ENCODE measurements around the gene SLC3A2.
A peak's percentile ranks its signal among the peaks of the same experiment; 100 is the strongest.
"Not testable (repeated sequence)": the region's sequence is repeated elsewhere in the genome, so short reads cannot be mapped to it uniquely, and the experiment has no call there.

Gene SLC3A2

DNA sequence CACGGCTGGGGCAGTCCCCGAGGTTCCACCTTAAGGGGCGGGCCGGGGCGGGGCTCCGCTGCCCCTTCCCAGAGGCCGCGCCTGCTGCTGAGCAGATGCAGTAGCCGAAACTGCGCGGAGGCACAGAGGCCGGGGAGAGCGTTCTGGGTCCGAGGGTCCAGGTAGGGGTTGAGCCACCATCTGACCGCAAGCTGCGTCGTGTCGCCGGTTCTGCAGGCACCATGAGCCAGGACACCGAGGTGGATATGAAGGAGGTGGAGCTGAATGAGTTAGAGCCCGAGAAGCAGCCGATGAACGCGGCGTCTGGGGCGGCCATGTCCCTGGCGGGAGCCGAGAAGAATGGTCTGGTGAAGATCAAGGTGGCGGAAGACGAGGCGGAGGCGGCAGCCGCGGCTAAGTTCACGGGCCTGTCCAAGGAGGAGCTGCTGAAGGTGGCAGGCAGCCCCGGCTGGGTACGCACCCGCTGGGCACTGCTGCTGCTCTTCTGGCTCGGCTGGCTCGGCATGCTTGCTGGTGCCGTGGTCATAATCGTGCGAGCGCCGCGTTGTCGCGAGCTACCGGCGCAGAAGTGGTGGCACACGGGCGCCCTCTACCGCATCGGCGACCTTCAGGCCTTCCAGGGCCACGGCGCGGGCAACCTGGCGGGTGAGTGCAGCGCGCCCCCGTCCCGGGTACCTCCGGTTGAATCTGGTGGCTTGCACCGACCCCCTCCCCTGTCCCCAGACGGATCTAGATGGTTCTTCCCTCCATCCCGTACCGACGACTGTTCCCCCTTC, at the start of gene SLC3A2:
SLC3A2 (plus strand) TSS at position 94 of the 776 bp plus-strand sequence; CDS start at position 222, 128 bp downstream.
- DNase-seq, result peak; percentile 96

DNA sequence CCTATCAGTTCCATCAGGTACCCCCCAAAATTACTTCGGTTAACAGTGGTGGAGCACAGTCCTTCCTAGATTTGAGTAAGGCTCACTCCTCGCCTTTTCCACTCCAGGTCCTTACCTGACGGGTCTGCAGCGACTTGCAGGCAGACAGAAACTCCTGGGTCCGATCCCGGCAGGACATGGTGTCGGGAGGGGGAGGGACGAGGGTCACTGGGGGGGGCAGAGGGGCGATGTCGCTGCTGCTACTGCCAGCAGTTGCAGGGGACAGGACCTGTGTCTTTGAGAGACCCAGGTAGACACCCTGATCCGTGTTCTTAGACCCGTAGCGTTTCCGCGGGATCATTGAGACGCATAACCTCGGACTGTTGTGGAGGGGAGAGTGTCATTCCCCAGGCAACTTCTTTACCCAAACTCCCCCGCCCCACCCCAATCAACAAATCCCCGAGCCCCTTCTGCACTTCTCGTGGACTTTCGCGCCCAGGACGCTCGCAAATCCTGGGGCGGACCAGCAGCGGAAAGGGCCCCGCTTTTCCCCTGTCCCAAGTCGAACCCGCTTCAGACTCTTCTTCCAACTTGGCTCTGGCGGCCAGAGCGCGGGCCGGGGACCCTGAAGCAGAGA, 49.7 kb upstream of the SLC3A2 start:
- DNase-seq, result no peak

DNA sequence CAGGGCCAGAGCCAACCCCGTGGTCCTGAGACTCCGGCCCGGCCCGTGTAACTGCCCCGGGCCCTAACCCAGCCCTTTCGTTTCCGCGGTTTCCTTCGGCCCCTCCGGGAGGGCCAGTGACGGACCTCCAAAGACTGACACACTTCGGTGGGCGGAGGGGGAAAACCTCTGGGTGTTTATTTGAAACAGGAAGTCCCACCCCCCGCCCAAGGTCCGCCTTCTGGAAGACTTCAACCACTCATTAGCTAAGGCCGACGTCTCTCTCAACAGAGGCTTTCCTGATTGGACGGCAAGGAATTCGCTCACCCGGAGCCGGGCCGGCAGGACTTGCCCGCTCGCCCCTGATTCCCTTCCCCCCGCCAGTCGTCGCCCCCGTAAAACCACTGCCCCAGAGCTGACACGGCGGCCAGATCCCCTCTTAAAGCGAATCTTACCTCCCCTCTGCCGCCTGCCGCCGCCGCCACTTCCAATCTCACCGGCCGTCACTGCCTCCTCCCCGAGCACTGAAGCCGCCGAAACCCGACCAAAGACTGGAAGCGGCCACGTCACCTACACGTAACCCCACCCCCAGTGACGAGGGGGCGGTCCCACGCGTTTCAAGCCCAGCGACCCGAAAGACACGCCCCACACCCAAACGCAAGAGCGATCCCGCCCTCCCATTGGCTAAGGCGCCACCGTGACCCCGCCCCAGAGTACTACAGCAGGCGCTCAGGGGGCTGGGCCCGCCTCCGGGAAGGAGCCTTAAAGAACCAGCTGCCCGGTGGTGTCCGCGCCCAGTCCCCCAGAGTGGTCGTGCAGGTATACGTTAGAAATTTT, 49.0 kb upstream of the SLC3A2 start, which contains the start of gene STX5:
STX5 (minus strand) TSS at position 532 of the 816 bp plus-strand sequence. CDS start 808 bp downstream, outside the sequence.
- DNase-seq, result peak; percentile 100

DNA sequence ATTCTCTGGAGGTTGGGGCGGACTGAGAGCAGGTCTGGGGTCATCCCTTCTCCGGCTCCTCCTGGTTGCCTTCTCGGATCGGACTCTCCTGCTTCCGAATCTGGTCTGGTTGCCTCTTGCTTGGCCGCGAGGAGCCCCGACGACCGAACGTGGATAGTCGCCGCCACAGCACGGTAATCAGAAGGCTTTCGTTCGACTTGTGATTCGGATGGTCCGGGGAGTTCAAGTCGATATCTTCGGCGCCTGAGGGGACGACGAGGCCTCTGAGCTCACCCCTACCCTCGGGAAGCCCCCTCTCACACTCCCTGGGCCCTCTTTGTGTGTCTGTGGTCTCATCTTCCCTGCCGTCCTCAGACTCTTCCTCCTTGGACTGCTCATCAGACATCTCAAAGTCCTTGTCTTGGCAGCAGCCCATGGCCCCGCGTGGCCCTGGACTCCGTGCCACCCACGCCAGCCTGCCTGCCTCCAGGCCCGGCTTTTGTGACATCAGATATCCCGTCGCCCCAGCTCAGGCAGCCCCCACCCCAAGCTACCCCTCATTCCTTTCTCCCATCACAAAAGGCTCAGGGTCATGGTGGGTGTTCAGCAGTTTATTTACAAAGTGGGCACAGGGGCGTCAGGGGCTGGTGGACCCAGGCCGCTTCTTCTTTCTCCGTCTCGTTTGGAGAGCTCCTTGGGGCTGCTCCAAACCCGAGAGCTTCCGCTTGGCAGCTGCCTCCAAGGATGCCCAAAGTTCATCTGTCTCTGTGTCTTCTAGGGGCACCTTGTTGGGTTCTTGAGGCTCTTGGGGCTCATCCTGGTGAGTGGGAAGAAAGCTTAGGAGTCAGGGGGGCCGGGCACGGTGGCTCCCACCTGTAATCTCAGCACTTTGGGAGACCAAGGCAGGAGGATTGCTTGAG, 48.1 kb upstream of the SLC3A2 start, which contains the start of gene TEX54:
TEX54 (minus strand) TSS at position 506 of the 899 bp plus-strand sequence.
- DNase-seq, result peak; percentile 66

DNA sequence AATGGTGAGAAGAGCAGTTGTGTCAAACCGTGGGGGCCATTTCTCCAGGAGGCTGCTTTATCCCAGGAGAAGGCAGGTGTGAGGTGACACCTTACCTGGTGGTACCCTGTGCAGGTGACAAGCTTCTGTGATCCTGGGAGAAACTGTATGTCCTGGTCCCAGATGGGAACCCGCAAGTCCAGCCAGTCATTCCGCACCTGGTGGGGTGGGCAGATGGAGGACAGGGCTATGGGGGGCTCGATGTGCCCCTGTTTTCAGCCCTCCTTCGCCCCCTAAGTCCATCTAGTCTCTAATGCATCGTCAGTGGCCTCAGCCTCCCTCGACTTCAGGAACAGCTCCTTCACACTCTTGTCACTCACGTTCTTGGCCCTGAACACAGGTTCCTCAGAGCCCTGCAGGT, 45.4 kb upstream of the SLC3A2 start:
- DNase-seq, result no peak

DNA sequence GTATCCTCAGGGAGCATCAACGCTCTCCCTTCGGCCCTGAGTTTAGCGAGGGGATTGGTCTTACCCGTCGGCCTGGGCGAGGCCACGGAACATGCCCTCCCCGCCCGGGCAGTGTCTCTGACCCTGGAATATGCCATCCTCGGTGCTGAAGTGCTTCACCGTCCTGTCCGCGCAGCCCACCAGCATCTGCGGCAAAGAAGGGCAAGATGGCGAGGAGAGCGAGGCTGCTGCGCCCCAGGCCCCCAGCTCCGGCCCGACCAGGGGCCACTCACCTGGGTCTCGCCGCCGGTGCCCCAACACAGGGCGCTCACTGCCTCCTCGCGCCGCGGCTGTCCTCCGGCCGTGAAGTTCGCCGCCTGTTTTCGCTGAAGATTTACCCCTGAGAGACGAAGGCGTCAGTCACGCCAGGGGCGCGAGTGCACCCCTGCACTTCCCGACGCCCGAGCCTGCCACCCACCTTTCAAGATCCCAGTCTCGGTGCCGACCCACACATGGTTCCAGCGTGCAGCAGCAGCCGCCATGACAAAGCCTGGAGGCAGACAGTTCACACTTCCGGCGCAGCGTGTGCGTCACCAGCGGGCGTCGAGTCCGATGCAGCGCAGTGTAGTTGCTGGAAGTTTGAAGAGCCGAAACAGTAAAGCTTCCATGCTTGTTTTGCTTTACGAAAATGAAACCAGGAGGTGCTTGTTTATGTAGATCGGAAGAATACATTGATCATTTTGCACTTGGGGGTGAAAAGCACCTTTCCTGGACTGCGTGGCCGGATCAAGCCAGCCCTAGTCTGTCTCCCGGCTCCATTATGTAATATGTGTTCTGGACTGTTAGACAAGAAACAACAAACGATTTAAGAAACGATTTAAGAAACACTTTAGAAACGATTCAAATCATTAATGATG, 41.4 kb upstream of the SLC3A2 start, which contains the start of gene WDR74:
WDR74 (minus strand) TSS at position 541 of the 896 bp plus-strand sequence; CDS start at position 521, 20 bp downstream.
- peak; percentile 97 for DNase-seq

DNA sequence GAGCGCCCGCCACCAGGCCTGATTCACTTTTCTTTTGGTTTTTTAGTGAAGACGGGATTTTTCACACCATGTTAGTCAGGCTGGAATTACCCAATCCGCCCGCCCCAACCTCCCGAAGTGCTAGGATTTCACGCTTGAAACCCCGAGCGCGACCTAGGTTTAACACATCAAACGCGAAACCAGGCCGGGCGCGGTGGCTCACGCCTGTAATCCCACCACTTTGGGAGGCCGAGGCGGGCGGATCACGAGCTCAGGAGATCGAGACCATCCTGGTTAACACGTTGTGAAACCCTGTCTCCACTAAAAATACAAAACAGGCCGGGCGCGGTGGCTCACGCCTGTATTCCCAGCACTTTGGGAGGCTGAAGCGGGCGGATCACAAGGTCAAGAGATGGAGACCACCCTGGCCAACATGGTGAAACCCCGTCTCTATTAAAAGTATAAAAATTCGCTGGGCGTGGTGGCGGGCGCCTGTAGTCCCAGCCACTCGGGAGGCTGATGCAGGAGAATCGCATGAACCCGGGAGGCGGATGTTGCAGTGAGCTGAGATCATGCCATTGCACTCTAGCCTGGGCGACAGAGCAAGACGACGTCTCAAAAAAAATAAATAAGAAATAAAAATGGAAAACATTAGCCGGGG, 39.9 kb upstream of the SLC3A2 start:
- peak; percentile 93 for DNase-seq

DNA sequence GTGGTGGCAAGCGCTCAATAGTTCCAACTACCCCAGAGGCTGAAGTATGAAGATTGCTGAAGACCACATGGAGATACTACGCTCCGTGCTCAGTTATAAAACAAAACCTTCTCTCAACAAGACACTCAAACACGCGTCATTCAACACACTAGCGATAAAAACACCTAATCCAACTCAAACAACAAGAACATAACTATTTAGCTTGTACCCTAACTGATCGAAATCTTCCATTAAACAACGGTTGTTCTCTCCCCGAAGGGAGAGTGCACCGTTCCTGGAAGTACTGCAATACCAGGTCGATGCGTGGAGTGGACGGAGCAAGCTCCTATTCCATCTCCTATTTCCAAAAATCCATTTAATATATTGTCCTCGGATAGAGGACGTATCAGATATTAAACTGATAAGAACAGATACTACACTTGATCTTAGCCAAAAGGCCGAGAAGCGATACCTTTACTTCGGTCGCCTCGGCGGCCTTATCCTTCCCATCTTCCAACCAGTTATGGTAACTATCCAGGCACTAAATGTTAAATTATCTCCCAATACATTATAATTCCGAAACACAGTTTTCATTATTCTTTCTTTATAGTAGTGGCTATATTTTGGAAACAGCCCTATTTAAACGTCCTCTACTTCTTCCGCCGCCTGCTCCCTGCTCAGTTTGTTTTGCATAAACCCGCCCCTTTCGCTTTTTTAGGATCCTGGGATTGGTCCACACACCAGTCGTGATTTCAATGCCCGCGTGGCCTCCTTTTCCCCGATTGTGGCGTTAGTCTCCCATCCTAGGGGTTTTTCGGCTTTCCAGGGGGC, 39.1 kb upstream of the SLC3A2 start:
- peak; percentile 93 for DNase-seq

DNA sequence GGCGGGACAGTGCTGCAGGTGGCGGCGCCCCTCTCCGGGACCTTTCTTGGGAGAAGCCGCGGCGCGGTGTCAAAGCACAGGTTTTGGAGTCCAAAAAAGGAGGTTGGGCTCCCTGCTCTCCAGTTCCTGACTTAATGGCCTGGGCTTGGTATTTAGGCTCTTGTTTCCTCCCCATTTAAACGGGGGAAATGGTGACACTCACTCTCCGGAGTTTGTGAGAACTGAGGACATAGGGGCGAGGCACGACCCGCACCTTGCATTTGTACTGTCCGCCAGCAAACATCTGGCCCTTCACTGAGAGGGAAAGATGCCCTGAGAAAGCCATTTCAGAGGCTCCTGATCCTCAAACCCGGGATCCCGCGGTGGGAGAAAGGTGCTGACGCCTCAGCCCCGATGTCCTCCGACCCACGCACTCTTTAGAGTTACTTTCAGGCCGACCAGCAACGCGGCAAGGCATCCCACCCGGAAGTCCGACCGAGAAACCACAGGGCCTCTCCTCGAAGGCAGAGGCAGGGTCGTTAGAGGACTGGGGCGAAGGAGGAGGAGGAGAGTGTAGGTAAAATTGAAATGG, 38.4 kb upstream of the SLC3A2 start:
- peak; percentile 76 for DNase-seq

DNA sequence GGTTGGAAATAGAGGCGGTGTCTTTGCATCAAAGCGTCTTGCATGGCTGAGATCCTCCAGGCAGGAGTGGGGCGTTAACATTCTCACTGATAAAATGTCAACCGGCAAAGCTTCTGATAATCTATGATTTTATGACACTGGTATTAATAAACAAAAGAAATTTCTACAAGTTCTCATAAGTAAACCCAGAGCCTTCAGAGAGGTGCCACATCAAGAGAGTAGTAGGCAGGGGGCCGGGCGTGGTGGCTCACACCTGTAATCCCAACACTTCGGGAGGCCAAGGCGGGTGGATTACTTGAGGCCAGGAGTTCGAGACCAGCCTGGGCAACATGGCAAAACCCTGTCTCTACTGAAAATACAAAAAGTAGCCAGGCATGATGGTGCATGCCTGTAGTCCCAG, 37.8 kb upstream of the SLC3A2 start:
- not testable (repeated sequence) for DNase-seq

DNA sequence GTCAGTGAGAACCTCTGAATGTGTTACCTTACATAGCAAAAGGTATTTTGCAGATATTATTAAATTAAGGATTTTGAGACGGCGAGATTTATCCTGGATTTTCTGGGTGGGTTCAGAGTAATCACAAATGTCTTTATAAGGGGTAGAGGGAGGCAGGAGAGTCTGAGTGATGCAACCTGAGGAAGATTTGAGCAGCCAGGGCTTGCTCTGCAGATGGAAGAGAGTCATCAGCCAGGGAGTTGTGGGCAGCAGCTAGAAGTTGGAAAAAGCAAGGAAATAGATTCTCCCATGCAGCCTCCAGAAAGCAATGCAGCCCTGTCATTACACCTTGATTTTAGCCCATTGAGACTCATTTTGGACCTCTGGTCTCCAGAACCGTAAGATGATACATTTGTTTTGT, 37.2 kb upstream of the SLC3A2 start:
- no peak for DNase-seq

DNA sequence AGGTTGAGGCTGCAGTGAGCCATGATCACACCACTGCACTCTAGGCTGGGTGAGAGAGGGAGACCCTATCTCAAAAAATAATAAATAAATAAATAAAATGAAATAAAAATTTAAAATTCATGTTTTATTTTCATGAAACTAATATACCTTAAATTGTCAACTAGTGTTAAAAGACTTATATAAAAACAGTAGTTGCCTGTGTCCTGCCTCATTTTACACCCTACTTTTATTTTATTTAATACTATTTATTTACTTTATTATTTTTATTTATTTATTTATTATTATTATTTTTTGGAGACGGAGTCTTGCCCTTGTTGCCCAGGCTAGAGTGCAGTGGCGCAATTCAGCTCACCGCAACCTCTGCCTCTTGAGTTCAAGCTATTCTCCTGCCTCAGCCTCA, 36.5 kb upstream of the SLC3A2 start:
- DNase-seq, result no peak

DNA sequence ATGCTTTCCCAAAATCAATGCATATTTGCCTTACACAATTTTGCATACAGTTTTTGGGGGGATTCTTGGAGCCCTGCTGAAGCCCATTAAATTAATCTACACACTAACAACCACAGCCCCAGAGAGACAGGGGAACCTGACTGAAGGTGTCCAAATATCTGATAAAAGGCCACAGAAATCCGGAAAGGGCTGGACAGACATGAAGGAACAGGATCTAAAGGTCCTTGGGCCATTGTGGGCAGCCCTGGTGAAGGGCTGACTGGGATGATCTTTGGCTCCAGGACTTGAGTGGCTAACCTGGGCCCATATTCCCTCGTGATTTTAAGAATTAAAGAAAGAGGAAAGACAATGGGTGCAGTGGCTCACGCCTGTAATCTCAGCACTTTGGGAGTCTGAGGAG, 34.5 kb upstream of the SLC3A2 start:
- no peak for DNase-seq

DNA sequence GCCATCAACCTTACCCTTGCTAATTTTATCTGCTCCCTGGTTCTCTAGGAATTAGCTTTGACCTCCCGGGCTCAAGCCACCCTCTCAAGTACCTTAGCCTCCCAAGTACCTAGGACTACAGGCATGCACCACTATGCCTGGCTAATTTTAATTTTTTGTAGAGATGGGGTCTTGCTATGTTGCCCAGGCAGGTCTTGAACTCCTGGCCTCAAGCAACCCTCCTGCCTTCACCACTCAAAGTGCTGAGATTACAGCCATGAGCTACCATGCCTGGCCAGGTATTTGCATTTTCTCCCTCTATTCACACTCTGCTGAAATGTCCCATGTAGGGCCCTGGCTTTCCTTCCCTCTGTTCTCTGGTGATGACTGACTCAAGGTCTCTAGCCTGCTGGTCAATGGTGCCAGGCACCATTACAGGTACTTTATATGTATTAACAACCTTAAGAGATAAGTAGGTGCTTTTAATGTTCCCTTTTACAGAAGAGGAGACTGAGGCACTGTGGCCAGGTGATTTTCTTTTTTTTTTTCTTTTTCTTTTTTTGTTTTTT, 32.9 kb upstream of the SLC3A2 start:
- no peak for DNase-seq

DNA sequence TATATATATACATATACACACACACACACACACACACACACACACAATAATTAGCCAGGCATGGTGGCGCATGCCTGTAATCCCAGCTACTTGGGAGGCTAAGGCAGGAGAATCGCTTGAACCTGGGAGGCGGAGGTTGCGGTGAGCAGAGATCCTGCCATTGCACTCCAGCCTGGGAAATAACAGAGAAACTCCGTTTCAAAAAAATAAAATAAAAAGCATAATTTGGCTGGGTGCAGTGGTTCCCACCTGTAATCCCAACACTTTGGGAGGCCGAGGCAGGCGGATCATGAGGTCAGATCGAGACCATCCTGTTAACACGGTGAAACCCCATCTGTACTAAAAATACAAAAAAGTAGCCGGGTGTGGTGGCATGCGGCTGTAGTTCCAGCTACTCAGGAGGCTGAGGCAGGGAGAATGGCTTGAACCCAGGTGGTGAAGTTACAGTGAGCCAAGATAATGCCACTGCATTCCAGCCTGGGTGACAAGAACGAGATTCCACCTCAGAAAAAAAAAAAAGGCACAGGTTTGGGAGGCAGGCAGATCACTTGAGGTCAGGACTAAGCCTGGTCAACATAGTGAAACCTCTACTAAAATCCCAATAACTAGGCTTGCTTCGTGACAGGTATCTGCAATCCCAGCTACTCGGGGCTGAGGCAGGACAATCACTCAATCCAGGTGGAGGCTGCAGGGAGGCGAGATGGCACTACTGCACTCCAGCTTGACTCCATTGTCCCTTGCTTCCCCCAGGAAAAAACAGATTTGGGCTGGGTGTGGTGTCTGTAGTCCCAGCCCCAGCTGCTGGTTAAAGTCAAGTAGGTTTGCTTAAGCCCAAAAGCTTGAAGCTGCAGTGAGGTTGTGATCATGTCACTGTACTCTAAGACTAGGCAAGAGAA, 29.5 kb upstream of the SLC3A2 start:
- no peak for DNase-seq

DNA sequence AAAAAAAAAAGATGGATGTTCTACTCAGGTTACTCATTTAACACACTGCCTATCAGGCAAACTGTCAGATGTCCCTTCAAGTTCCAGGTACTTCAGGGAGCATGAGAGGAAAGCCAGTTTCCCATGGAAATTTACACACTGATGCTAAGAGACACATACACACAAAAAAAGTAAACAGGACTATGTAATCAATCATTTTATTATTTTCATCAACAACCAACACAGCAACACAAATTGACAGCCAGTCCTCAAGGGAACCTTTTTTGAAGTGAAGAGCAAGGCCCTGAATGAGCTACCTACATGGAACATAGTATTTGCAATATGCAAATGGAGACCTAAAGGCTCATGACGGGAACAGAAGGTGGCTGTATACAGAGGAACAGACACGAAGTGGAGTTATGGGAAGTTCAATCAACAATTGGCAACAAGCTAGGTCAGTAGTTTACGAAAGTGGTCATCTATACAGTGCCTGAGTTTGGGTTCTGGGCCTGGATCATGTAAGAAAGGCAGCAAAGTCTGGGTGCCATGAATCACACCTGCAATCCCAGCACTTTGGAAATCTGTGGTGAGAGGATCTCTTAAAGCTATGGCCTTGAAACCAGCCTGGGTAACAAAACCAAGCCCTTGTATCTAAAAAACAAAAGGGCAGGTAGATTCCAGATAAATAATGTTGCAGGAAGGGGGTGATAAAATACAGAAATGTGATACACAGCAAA, 28.7 kb upstream of the SLC3A2 start:
- no peak for DNase-seq

DNA sequence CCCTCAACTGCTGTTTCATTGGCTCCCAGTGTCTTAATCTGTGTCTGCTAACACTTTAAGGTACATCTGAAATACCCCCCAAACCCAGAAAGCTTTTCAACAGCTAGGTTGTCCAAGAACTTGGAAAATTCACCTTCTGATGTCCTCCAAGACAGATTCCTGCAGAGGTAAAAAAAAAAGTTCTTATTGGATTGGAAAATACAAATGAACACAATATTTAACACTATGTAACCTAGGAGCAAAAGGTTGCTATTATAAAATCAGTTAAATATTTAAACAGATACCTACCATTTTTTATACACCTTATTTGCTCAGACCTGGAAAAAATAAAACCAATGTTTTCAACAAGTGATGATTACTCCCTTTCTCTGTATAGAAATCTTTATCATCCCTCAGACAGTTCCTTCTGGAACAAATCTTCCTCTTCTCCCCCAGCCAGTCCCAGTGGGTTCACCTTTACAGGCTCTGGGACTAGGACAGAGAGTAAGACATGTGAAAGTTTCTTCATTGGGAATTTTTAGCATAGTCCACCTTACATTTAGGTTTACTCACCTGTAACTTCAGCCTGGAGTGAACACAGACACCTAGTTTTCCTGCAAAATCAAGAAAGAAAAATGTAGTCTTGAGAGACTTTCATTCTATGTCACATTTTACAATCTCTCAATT, 28.0 kb upstream of the SLC3A2 start:
- no peak for DNase-seq
